Activated gamma-delta T cell treated with Interleukin-2 at 50 U/mL for 16 hours (primary cell): Measurements from ENCODE around the gene ATXN7.

ENCODE experiments used
- DNase-seq: peaks from one replicate; pipeline ENCODE4 v3.0.0-alpha.2; 2020

ATXN7 gene

GRCh38 chr3:63967675-63968611 is 104.3 kb downstream of the ATXN7 start:
- peak; percentile 32 for DNase-seq

GRCh38 chr3:63968612-63969350 is 105.1 kb downstream of the ATXN7 start:
- no peak for DNase-seq

DNA sequence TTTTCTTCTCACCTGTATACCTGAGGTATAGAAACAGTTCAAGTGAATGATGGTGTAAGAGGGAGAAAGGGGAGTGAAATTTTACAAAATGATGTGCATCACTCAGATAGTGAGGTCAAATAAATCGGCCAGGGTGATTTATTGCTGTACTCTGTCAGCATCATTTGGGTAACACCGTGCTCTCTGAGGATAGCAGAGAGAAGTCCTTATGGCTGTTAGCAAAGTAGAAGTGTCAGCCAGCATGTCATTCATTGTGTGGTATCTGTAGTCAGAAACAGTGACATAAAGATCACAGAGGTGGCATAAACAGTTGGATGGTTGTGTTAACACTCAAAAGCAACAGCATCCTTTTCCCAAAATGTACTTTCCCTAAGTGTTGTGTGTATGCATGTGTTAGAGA is 106.2 kb downstream of the ATXN7 start:
- DNase-seq, result no peak

DNA sequence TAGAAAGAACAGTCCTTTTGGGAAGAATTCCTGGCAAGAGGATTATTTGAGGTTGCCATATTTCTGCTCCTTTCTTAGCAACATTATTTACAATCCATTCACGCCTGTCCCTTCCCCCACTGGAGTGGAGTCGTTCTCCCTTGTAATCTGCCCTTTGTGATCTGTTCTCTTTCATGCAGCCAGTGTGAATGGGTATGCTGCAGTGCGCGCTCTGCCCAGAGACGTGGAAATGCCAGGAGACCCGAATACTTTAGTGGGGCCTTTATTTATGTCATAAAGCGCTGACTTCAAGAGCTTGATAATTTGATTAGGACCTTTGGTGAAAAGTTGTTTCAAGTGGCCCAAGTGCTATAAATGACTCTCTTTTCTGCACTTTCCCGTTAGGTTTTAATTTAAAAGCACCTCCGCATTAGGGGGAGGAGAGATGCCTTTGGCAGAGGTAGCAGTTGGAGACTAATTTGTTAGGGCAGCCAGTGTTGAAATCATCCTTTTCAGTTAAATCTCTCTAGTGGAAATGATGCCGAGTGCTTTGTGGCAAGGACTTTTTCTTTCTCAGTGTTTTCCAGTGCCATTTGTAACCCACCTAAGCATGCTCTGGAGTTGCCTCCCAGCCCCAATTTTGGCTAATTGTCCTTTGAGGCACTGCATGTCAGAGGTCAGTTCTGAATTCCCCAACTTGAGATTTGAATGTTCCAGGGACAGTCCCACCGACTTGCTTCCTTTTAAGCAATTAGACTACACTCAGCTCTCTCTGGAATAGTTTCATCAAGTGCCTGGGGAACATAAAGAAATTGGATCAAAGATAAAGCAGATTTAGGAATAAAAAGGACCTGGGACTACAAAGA is 107.2 kb downstream of the ATXN7 start:
- no peak for DNase-seq

GRCh38 chr3:63972196-63972595 is 108.5 kb downstream of the ATXN7 start:
- DNase-seq, result no peak

DNA sequence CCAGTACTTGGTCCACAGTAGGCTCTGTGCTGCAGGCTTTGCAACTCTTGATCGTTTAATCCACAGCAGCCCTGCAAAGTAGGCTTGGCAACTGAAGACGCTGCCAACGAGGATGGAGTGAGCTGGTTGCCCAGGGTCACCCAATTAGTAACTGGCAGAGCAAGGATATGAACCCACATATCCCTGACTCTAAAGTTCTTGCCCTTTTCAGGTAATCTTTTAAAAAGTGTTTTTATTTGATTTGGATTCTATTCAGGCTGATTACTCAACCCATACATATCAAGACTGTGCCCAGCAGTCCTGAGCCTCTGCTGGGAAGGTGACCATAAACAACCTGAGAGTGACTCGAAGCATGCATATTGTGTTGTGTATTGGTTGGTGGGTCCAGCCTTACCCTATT is 109.3 kb downstream of the ATXN7 start:
- no peak for DNase-seq

- no peak for DNase-seq
Measured at GRCh38 chr3:63973406-63973805, 109.7 kb downstream of the ATXN7 start.

DNA sequence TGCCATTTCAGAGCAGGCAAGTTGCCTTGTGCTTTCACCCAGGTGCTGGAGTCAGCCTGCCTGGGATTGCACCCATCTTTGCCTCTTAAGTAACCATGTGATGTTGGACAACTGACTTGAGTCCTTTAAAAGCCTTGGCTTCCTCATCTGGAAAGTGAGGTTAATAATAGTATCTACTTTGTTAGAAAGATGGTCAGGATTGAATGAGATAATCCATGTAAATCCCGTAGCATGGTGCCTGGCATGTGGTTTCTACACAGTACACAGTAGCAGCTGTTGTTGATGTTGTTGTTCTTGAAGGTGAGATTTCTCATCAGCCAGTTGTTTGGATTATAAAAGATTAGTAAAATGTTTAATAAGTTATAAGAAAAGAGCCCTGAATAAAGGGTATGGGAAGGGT is 110.8 kb downstream of the ATXN7 start:
- no peak for DNase-seq

GRCh38 chr3:63975723-63976122 is 112.1 kb downstream of the ATXN7 start:
- DNase-seq, result no peak

DNA sequence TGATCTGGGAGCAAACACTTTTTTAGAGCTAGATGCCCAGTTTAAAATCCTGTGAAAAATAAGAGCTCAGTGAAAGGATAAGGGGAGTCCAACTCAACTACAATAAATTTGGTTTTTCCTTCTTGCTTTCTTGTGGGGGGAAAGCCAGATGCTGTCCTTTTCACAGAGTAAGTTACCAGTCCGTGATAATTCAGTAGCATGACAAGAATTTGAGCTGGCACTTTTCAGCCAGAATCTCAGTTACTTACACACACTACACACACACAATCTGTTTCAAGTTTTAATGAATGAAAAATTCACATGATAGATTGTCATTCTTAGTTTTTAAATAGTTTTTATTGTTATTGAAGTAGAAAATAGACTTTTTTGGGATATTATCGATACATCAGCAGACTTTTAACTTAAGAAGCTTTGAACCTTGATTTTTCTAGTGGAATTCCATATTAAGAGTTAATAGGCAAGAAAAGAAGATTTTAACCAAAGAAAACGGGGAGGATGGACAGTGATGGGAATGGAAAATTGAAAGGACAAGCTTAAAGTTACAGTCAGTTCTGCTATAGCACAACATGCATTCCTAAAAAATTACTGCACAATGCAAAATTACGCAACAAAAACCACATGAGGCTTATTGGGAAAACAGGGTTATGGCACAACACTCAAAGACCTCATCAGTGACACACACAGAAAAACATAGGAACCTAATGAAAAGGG is 112.6 kb downstream of the ATXN7 start:
- no peak for DNase-seq

GRCh38 chr3:63976872-63977200 is 113.2 kb downstream of the ATXN7 start:
- DNase-seq, result no peak

DNA sequence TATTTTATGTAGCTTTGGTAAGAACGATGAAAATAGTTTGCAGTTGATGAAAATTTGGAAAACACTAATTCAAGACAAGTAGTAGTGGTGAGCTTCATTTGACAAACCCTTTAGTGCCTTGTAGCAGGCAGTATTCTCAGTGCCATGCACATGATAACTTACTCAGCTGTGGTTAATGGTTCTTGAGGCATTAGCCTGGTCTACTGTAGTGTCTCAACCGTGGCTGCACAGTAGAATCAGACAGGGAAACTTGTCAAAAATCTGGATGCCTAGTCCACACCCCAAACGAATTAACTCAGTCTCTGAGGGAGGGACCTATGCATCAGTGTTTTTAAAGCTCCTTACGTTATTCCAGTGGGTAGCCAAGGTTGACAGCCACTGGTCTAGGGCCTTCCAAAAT is 114.2 kb downstream of the ATXN7 start:
- no peak for DNase-seq

GRCh38 chr3:63979093-63979885 is 115.6 kb downstream of the ATXN7 start:
- DNase-seq, result peak; percentile 34

DNA sequence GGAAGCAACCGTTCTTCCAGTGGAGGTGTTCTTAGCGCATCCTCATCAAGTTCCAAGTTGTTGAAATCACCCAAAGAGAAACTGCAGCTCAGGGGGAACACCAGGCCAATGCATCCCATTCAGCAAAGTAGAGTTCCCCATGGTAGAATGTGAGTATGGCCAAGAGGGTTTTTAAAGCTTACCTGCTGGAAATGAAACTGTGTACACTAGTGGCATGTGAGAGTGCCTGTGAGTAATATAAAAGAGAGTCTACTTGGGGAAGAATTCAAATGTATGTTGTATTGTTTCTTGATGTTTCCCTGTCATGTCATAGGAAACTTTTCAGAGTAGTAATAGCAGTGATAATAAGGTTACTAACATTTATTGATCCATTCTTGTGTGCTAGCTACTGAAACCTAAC is 116.4 kb downstream of the ATXN7 start:
- DNase-seq, result no peak

GRCh38 chr3:63980830-63981498 is 117.3 kb downstream of the ATXN7 start:
- no peak for DNase-seq

DNA sequence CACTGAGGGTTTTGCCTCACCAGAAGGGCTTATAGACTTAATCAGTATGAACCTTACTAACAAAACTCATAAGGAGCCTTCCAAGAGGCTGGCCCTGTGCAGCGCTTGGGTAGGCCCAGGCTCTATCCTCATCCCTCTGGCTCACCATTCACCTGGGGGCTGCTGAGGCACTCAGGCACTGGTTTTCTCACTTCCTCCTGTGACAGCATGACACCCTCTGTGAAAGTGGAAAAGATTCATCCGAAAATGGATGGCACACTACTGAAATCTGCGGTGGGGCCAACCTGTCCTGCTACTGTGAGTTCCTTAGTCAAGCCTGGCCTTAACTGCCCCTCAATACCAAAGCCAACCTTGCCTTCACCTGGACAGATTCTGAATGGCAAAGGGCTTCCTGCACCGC is 118.3 kb downstream of the ATXN7 start:
- no peak for DNase-seq

- no peak for DNase-seq
Measured at GRCh38 chr3:63984391-63984790, 120.7 kb downstream of the ATXN7 start.

- no peak for DNase-seq
Measured at GRCh38 chr3:63986146-63986545, 122.5 kb downstream of the ATXN7 start.

GRCh38 chr3:63986831-63987230 is 123.2 kb downstream of the ATXN7 start:
- no peak for DNase-seq

GRCh38 chr3:63988943-63989342 is 125.3 kb downstream of the ATXN7 start:
- DNase-seq, result no peak

- no peak for DNase-seq
Measured at GRCh38 chr3:63990204-63990603, 126.5 kb downstream of the ATXN7 start.
